ENCODE results near the gene PIP4K2C.
"Not testable (repeated sequence)": the region's sequence is repeated elsewhere in the genome, so short reads cannot be mapped to it uniquely, and the experiment has no call there.

The PIP4K2C gene

DNA sequence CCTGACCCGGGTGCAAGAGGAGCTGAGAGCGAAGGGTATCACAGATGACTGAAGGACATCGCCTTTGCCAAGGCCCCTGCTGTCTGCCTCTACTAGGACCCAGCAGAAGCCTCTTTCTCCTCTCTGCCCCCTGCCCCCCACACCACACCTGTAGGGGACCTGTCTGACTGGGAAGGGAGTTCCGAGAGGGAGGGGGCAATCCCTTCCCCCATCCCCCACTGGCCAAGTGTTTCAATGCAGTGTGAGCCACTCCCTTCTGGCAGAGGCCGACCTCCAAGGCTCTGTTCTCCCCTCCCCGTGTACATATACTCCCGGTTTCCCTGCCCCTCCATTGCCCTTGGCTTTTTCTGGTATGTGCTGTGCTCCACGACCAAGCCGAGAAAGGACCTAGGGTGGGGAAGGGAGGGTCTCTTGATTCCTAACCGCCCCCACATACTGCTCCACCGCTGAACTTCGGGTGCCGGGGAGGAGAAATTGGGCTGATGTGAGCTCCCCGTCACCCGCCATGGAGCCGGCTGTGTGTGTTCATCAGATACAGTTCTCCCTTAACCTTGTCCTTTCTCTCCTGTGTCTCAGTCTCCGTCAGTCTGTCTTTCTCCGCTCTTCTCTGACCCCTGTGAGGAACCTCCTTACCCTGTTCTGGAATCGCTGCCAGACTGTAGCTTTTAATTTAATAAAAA, 18.2 kb downstream of the PIP4K2C start:
- in situ Hi-C loops (cut with MboI; ENCODE audit: low sequenced_read_pairs) = no loop called here

DNA sequence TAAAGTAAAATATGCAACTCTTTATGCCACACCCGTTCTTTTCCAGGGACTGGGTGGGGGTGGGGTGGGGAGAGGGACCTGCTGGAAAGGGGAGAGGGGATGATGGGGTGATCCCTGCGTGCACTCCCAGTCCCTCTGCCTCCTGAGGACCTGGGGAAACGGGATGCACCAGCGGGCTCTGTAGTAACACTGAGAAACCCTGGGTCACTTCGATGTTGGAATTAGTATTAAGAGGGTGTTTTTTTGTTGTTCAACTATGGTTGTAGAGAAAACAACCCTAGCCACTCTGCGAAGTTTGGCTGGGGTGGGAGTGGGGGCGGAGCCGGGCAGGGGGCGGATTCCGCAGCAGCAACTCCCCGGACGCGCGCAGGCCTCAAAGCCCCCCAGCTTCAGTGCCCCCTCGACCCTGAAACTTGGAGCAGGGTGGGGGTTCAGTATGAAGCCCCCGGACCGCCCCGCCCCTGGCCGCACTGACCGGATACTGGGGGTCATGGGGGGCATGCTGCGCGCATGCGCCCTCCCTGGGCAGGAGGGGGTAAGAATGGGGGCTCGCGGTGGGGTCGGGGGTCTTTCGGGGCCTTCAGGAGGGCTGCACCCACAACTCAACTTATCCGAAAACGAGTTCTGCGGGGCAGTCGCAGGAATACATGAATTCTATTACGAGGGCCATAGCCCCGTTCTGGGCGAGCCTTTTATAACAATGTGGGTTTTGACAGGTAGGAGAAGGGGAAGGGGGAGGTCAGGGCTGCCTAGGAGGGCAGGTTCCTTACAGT, 19.0 kb downstream of the PIP4K2C start:
- in situ Hi-C loops (cut with MboI; ENCODE audit: low sequenced_read_pairs) = no loop called here

DNA sequence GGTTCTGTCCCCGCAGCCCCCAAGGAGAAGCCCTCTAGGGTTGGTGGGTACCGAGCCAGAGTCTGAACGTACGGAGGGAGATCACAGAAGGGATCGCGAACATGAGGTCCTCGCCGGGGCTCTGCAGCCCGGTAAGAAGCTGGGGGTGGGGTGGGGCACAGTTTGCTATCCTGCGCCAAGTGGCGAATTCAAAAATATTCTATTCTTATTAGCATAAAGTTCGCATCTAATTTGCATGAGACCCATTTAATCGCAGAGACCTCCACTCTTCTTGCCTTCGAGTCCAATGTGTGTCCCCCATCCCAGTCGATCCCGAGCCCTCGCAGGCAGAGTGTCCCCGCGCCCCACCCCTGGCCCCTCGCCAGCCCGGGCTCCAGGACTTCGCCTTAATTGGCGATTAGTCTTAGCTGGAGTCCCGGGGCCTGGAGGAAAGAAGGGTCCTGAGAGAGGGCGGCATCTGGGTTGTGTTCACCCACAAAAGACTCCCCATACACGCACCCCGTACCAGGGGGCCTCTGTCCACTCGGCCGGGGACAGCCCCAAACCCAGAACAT, 19.6 kb downstream of the PIP4K2C start:
- in situ Hi-C loops (cut with MboI; ENCODE audit: low sequenced_read_pairs) = no loop called here

DNA sequence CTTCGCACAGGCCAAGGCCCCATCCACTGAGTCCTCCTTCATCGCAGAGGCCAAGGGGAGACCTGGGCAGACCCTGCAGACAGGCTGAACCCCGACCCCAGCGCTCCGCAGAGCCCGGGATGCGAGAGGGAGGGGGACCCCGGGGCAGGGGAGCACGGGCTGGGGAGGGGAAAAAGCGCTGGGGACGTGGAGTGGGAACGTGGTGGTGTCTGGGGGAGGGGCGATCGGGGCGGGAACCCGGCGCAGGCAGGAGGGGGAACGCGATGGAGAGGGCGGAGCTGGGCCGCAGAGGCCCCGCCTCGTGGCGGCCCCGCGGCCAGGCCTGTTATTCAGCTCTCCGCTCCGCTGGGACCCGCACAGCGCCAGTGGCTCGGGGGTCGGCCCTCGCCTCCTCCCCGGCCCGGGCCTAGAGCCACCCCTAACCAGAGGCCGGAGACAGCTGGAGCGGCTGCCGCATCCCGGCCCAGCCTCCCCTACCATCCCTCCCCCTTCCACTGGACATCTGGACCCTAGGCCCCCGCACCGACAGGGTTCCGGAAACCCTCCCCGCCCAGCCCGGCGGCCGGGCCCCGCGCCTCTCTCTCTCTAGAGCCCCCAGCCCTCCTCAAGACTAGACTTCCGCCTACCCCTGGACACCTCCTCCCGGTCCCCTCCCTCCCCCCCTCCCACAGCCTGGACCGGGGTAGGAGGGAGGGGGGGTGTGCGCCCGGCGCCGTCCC, 20.3 kb downstream of the PIP4K2C start, which contains the start of gene ARHGEF25:
Gene ARHGEF25, plus strand, starts transcription at position 328 of the 719 bp plus-strand sequence. CDS start 460 bp downstream, outside the sequence.
- in situ Hi-C loops (cut with MboI; ENCODE audit: low sequenced_read_pairs) = no loop called here

DNA sequence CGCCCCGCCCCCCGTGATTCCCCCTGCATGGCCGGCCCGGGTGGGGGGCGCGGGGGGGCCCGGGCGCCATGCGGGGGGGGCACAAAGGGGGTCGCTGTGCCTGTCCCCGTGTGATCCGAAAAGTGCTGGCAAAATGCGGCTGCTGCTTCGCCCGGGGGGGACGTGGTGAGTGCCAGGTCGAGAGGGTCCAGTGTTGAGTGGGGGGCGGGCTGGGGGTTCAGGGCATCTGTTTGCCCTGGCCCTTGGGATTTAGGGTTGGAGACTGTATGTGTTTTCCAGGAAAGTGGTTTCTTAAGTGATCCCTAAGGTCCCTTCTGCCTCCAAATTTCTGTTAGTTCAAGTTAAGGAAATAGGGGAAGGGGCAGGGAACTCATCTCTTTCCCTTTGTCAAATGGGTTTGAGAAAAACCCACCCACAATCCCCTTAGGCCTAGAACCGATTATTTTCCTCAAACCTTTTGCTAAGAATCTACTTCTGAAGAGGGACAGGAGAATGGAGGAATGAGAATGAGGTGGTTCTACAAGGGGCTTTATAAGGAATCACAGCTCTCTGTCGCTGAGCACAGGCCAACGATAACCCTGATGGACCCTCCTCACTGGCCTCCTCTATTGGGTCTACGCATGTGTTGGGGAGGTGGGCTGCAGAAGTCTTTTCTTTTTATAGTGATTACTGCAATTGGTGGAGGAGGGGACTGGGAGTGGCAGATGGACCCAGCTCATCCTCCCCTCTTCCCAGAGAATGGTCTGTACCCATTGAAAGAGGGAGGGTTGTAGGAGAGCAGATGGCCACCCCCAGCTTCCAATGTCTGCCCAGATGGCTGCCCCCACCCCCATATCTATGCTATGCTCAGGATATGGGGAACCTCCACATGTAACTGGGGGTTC, 21.1 kb downstream of the PIP4K2C start:
- in situ Hi-C loops (cut with MboI; ENCODE audit: low sequenced_read_pairs) = no loop called here

DNA sequence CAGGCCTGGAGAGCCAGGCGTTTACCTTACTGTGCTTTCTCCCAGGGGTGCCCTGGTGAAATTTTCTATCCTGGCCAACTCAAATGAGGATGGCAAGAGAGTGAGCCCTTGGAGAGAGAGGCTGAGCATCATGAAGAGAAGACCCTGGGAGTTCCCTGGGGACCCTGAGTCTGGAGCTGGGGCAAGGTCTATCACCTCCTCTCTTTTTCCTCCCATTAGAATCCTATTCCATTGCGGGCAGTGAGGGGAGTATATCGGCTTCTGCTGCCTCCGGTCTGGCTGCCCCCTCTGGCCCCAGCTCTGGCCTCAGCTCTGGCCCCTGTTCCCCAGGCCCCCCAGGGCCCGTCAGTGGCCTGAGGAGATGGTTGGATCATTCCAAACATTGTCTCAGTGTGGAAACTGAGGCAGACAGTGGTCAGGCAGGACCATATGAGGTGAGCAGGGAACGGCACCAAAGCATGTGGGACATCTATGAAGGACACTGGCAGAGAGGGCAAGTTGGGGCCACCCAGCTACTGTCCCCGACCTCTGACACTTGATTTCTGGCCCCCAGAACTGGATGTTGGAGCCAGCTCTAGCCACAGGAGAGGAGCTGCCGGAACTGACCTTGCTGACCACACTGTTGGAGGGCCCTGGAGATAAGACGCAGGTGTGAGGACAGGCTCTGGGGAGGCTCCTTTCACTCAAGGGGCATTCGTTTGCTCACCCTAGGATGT, 21.9 kb downstream of the PIP4K2C start:
- in situ Hi-C loops (cut with MboI; ENCODE audit: low sequenced_read_pairs) = no loop called here

DNA sequence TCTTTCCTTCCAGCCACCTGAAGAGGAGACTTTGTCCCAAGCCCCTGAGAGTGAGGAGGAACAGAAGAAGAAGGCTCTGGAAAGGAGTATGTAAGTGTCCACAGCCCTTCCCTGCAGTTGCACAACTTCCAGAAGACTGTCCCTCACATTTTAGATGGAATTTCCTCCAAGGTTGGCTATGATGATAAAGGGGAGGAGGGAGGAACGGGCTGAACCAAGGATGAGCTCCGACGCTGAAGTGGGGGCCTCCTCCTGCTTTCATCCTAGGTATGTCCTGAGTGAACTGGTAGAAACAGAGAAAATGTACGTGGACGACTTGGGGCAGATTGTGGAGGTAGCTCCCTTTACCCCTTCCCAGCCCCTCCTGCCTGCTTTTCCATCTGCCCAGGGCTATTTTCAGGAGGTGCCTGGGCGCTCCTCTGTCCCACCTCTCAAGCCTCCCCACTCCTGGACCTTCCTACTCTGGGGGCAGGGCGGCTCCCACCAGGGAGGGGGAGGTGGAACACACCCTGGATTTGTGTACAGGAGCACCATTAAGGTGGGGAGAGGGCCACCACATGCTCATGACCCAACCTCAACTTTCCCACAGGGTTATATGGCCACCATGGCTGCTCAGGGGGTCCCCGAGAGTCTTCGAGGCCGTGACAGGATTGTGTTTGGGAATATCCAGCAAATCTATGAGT, 22.6 kb downstream of the PIP4K2C start:
- in situ Hi-C loops (cut with MboI; ENCODE audit: low sequenced_read_pairs) = no loop called here

DNA sequence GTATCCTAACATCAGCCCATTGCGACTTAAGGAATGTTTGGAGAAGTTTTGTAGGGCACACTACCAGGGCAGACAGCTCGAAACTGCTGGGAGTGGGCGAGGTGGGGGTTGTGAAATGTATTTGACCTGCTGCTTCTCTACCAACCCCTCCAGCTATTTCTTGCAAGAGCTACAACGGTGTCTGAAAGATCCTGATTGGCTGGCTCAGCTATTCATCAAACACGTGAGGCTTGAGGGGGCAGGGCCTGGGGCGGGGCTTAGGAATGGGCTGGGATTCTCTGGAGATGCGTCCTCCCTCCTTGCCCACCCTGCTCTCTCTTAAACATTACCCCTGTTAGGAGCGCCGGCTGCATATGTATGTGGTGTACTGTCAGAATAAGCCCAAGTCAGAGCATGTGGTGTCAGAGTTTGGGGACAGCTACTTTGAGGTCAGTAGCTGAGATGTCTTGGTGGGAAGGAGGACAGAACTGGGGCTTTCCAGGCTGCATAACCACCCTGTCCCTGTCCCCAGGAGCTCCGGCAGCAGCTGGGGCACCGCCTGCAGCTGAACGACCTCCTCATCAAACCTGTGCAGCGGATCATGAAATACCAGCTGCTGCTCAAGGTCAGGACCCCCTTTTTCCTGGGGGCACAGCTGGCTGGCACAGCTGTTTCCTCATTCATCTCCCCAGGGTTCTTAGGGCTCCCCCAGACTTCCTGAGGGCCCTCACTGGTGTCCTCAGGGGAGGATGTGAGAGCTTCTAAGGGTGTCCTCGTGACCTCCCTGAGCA, 23.4 kb downstream of the PIP4K2C start:
- in situ Hi-C loops (cut with MboI; ENCODE audit: low sequenced_read_pairs) = no loop called here

DNA sequence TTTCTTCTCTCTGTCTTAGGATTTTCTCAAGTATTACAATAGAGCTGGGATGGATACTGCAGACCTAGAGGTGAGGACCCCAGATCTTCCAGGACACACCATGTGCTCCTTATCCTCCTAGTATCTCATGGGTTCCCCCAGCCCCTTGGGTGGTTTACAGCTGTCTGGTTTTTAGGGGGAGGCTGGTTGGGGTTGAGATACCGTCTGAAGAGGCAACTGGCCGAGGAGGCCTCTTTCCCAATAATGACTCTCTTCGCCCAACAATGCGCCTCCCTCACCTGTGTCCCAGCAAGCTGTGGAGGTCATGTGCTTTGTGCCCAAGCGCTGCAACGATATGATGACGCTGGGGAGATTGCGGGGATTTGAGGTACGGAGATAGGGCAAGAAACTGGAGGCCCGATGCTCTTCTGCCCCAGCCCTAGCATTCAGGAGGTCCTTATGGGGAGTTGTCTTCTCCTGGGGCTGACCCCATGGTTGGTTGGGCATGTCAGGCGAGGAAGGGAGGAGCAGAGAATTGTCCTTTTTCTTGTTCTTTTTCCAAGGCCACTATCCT, 24.0 kb downstream of the PIP4K2C start:
- in situ Hi-C loops (cut with MboI; ENCODE audit: low sequenced_read_pairs) = no loop called here

DNA sequence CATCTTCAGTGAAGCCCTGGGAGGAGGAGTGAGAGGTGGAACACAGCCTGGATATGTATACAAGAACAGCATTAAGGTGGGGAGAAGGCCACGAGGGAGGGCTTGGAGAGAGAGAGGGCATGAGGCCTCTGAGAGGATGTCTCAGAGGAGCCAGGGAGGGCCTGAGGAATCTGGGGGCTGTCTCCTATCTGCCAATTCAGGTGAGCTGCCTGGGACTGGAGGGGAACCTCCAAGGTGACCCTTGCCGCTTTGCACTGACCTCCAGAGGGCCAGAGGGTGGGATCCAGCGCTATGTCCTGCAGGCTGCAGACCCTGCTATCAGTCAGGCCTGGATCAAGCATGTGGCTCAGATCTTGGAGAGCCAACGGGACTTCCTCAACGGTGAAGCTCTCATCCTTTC, 24.6 kb downstream of the PIP4K2C start:
- in situ Hi-C loops (cut with MboI; ENCODE audit: low sequenced_read_pairs) = no loop called here

DNA sequence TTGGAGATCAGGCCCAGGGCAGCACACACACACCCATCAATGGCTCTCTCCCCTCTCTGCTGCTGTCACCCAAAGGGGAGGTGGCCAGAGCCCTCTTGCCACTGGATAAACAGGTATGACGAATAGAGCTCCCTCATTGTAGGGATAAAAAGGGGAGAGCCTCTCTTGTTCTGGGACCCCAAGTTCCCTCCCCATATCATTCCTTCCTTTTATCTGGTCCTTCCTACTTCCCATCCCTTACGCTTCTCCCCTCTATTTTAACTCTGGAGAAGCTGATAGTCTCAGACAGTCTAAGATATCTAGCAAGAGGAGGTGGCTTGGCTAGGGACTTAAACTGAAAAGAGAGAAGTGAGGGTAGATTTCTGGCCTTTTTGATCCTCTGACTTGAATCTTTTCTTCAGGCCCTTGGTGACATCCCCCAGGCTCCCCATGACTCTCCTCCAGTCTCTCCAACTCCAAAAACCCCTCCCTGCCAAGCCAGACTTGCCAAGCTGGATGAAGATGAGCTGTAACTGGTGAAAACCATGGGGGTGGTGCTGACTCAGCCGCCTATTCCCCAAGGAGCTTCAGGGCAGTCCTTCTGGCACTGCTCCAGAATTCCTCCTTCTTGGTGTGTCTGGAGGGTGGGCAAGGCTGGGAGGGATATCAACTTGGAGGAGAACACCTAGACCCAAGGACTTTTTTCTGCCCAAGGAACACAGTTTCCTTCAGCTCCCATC, 25.6 kb downstream of the PIP4K2C start:
- in situ Hi-C loops (cut with MboI; ENCODE audit: low sequenced_read_pairs) = no loop called here

DNA sequence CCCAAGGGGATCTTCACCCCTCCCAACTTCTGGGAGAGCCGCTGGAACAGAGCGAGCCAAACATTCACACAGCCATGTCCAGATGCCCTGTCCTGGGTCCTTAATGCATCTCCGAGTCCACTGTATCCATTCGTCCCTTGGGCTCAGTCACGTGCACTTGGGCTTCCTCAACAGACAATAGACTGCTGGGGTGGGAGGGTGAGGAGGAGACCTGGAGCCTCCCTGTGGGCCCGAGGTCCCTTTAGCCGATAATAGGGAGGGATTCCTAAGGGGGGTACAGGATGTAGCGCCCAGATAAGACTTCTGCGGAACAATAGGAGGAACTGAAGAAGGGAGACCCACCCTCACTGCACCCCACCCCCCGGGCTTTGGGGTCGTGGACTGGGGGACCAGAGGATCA, 26.9 kb downstream of the PIP4K2C start:
- in situ Hi-C loops (cut with MboI; ENCODE audit: low sequenced_read_pairs) = no loop called here

DNA sequence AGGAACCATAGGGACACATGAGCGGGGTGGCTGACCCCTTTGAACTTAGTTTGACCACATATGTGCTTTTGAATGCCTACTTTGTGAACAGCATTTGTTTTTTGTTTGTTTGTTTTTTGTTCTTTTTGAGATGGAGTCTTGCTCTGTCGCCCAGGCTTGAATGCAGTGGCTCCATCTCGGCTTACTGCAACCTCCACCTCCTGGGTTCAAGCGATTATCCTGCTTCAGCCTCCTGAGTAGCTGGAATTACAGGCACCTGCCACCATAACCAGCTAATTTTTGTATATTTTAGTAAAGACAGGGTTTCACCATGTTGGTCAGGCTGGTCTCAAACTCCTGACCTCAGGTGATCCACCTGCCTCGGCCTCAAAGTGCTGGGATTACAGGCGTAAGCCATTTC, 27.4 kb downstream of the PIP4K2C start:
- in situ Hi-C loops (cut with MboI; ENCODE audit: low sequenced_read_pairs) = not testable (repeated sequence)

DNA sequence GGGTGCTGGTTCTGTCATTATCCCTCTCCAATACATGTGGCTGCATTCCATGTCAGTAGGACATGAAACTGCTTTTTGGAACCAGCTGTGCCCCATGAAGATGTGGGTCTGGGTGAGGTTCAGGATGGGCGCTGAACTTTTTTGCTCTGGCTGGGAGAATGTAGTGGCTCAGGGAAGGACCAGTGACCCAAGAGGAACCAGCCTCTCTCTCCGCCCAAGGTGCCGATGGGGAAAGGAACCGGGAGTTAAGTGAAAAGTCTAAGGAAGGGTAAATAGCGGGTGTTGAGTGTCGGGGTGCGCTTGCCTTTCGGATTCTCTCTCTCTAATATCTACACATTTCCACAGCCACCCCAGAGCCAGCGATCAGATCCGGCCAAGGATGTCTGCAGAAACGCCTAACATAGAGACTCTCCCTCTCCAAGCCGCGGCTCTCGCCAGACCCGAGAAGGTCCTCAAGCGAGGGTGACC, 28.0 kb downstream of the PIP4K2C start:
- in situ Hi-C loops (cut with MboI; ENCODE audit: low sequenced_read_pairs) = no loop called here

DNA sequence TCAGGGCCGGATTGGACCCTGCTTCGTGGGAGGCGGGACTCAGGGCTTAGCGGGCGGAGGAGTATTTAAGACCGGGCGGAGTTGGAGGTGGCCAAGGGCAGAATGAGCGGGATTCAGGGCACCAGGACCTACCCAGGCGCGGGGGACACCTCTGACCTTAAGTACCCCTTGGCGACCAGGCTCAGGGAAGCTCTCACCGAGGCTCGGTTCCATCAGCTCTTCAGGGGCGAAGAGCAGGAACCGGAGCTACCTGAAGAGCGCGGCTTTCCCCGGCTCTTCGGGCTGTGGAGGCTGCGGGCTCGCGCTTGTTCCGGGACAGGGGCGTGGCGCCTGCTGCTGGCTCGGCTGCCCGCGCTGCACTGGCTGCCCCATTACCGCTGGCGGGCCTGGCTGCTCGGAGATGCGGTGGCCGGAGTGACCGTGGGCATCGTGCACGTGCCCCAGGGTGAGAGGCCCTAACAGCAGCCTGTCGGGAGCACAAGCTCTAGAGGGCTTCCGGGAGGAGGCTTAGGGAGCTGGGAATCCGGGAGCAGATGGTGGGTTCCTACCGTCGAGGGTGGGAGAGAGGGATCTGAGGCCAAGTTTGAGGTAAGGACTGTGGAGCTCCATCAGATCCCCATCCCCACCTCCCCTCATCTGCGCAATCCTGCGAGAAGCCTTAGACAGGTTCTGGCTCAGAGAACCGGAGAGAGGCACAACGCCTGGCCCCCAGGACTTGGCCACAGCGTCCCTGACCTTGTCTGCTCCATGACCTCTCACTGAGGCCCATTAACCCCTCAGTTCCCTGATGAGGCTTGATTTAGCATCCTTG, 28.6 kb downstream of the PIP4K2C start:
- in situ Hi-C loops (cut with MboI; ENCODE audit: low sequenced_read_pairs) = no loop called here

DNA sequence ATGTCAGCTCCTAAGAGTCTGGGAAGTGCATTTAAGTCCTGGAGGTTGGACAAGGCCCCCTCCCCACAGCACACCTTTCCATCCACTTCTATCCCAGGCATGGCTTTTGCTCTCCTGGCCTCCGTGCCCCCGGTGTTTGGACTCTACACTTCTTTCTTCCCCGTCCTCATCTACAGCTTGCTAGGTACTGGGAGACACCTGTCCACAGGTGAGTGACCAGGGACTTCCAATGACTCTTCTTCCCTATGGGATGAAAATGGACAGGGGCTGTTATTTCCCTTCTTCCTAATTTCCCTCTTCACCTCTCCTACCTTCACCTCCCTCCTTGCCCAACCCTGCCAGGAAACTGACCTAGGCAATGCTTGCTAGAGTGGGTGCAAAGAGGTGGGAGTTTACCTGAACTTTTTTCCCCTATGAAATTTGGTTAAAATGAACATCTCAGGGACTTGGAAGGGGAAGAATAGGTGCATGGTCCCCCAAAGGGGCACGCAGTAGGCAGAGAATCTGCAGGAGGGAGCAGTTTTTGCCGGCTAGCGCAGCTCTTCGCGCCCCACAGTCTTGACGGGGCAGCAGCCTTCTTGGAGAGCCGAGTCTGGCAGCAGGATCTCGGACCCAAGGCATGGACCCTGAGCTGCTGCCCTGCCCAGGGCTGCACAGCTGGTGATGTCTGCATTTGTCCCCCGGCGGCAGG, 29.4 kb downstream of the PIP4K2C start:
- in situ Hi-C loops (cut with MboI; ENCODE audit: low sequenced_read_pairs) = no loop called here
